ENCODE data around the gene DOLK. TPM values are rescaled to one million over a fixed set of nuclear protein-coding genes. Genes with fewer than 3 reads are reported as not detected.

The DOLK gene
- total RNA-seq, 4 donors from 2014 or later = 5.2 to 12.7 (median 10.8) TPM

DNA sequence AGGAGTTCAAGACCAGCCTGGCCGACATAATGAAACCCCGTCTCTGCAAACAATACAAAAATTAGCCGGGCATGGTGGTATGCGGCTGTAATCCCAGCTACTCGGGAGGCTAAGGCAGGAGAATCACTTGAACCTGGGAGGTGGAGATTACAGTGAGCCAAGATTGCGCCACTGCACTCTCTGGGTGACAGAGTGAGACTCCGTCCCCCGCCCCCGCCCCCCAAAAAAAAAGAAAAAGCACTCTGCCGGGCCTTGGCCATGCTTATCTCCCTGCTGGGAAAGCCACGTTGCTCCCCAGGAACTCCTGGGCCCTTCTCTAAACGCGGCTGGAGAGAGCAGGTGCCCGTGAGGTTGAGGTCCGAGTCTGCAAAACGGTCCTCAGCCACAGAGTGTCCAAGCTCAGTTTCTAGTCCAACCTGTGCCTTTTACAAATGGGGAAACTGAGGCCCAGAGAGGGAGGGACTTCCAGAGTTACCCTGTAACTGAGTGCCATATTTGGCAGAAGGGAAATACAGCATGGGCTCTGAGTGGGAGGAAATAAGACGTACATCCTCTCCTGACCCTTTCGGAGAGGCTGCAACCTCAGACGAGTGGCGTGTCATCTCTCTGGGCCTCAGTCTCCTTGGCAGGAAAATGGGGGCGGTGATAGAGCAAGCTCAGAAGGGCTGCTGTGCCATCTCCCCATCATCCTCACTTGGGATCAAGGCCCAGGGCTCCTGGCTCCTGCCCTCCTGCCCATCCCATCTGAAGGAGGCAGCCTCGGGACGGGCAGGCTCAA is 33.2 kb downstream of the DOLK start:
- TF ChIP-seq EP300 (IDR thresholded peaks at IDR 0.05) (no peak), POLR2AphosphoS5 (IDR thresholded peaks at IDR 0.05) (no peak), POLR2A (IDR thresholded peaks at IDR 0.05) (no peak)
- TF ChIP-seq, protein P1, sequence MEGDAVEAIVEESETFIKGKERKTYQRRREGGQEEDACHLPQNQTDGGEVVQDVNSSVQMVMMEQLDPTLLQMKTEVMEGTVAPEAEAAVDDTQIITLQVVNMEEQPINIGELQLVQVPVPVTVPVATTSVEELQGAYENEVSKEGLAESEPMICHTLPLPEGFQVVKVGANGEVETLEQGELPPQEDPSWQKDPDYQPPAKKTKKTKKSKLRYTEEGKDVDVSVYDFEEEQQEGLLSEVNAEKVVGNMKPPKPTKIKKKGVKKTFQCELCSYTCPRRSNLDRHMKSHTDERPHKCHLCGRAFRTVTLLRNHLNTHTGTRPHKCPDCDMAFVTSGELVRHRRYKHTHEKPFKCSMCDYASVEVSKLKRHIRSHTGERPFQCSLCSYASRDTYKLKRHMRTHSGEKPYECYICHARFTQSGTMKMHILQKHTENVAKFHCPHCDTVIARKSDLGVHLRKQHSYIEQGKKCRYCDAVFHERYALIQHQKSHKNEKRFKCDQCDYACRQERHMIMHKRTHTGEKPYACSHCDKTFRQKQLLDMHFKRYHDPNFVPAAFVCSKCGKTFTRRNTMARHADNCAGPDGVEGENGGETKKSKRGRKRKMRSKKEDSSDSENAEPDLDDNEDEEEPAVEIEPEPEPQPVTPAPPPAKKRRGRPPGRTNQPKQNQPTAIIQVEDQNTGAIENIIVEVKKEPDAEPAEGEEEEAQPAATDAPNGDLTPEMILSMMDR (IDR thresholded peaks at IDR 0.05) = no peak
- Histone ChIP-seq H3K4me3 (no peak overlapping the region), H3K27ac (peak overlapping the region; percentile 79), H3K9me3 (no peaks in the 10 kb centered on the region), H3K36me3 (peaks cover 34% of the 10 kb centered on the region), H3K4me1 (peaks cover 89% of the 10 kb centered on the region), H3K27me3 (no peaks in the 10 kb centered on the region)
- no peak for DNase-seq (ENCODE audit: low spot score in 2 of 2)
- 83% methylated on average over 20 of the region's 23 CpGs for WGBS

DNA sequence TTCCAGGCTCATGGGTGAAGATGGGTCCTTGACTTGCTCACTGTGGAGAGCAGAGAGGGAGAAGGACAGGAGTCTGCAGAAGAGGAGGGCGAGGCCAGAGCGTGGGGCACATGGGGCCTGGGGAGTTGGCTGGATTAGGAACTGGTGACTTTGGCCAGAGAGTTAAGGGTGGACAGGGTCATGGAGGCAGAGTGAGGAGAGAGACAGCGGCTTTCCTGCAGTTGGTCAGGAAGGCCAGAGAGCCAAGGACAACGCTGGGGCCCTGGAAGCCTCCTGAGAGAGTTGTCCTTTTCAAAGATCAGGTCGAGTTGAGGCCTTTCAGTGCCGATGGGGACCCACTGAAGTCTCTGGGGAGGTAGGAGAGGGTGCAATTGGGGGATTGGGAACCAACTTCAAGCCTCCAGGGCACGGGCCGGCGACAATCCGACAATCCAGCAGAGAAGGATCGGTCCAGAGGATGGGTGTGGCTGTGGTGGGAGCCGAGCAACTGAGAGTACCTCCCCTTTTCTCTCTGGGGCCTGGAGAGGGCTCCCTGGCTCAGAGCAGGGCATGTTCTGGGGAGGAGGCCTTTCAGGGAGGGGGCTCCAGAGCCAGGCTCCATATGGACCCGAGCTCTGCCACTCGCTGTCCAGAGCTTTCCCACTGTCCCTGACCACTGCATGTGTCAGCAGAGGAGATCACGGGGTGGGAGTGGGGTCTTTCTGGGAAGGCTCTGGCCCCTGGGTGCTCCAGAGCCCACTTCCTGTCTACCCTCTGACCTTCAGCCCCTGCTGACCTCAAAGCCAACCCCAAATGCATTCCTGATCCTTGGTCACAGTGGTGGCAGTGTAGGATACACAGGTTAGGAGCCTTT is 34.1 kb downstream of the DOLK start:
- no peak for DNase-seq (ENCODE audit: low spot score in 2 of 2)
- 57% methylated on average over 15 of the region's 15 CpGs for WGBS
- Histone ChIP-seq H3K4me3 (no peak overlapping the region), H3K27ac (peak overlapping the region; percentile 79), H3K4me1 (peaks cover 85% of the 10 kb centered on the region), H3K27me3 (no peaks in the 10 kb centered on the region), H3K9me3 (no peaks in the 10 kb centered on the region), H3K36me3 (peaks cover 43% of the 10 kb centered on the region)
- TF ChIP-seq POLR2AphosphoS5 (IDR thresholded peaks at IDR 0.05) (no peak), POLR2A (IDR thresholded peaks at IDR 0.05) (no peak), EP300 (IDR thresholded peaks at IDR 0.05) (no peak)
- TF ChIP-seq, protein P1 (IDR thresholded peaks at IDR 0.05) = no peak

DNA sequence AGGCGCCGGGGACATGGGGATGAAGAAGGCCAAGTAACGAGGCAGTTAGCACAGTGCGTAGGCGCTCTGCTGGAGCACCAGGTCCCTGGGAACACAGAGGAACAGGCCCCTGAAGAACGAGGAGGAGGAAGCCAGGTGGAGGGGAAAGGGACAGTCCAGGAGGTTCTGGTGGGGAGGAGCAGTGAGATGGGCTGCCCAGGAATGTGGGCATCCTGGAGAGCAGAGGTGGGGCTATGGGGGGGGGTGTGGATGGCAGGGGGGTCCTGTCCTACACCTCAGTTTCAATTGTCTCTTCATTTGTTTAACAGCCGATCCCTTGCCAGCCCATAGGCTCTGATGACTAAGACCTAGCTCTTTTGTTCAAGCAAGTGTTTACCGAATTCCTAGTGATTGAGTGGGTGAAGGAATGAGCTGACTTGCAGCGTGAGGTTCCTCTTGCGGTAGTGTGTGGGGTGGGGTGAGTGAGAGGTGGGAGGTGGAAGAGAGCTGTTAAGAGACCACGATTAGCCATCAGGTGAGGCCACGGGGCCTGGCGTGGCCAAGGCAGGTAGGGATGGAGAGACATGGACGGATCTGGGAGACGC is 35.0 kb downstream of the DOLK start:
- no peak for DNase-seq (ENCODE audit: low spot score in 2 of 2)

DNA sequence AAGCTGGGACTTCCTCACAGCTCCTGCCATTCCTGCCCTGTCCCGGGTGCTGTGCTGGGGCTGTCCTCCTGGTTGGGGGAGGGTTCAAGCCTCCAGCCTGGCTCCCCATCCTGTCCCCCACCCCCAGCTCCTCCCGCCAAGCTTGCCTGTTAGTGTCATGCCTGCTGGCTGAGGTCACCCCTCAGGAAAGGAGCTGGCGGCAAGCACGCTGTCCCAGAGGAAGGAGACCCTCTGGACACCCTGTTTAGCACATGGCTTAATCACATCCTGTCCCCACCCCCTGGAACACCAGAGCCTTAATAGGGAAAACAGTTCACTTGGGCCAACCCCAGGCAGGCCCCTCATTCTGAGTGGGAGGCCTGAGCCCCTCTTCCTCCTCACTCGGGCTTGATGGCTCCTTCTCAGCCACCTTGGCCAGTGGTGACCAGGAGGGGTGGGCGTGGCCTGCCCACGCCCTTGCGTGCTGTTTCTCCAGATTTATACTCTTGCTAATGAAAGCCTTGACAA is 35.8 kb downstream of the DOLK start:
- 17% methylated on average over 5 of the region's 8 CpGs for WGBS
- H3K27ac ChIP-seq = peak overlapping the region; percentile 79
- no peak overlapping the region for H3K4me3 ChIP-seq
- H3K27me3 ChIP-seq = no peaks in the 10 kb centered on the region
- no peak for DNase-seq (ENCODE audit: low spot score in 2 of 2)
- H3K9me3 ChIP-seq = no peaks in the 10 kb centered on the region
- H3K4me1 ChIP-seq = peaks cover 71% of the 10 kb centered on the region
- H3K36me3 ChIP-seq = peaks cover 51% of the 10 kb centered on the region
- TF ChIP-seq POLR2A (IDR thresholded peaks at IDR 0.05) = no peak
- TF ChIP-seq POLR2AphosphoS5 (IDR thresholded peaks at IDR 0.05) = no peak
- TF ChIP-seq EP300 (IDR thresholded peaks at IDR 0.05) = no peak
- TF ChIP-seq, protein P1 (IDR thresholded peaks at IDR 0.05) = no peak

More for the DNA sequence above, 35.0 kb downstream of the DOLK start:
- H3K27me3 ChIP-seq = no peaks in the 10 kb centered on the region
- TF ChIP-seq POLR2A (IDR thresholded peaks at IDR 0.05) (no peak), EP300 (IDR thresholded peaks at IDR 0.05) (no peak), POLR2AphosphoS5 (IDR thresholded peaks at IDR 0.05) (no peak)
- TF ChIP-seq, protein P1 (IDR thresholded peaks at IDR 0.05) = no peak
- H3K36me3 ChIP-seq = peaks cover 46% of the 10 kb centered on the region
- peaks cover 79% of the 10 kb centered on the region for H3K4me1 ChIP-seq
- peak overlapping the region; percentile 79 for H3K27ac ChIP-seq
- H3K4me3 ChIP-seq = no peak overlapping the region
- no peaks in the 10 kb centered on the region for H3K9me3 ChIP-seq
- 64% methylated on average over 15 of the region's 15 CpGs for WGBS

Measured in suprapubic skin (tissue), 4 donors.